NCI-H526 (cell line): Measurements from ENCODE around the gene C22orf23.
A peak's percentile ranks its signal among the peaks of the same experiment; 100 is the strongest.
"Not testable (repeated sequence)": the region's sequence is repeated elsewhere in the genome, so short reads cannot be mapped to it uniquely, and the experiment has no call there.

ENCODE experiments used
- DNase-seq, 2 experiments: peaks; one replicate each; lab custom pipeline; 2025; lab: John Stamatoyannopoulos, UW

The C22orf23 gene

GRCh38 chr22:37954686-37955085, 1.3 kb upstream of the C22orf23 start:
- DNase-seq: no peak

- no peak for DNase-seq
Measured at GRCh38 chr22:37953062-37953436, 352 bp downstream of the C22orf23 start.

GRCh38 chr22:37952629-37953028, 772 bp downstream of the C22orf23 start:
- not testable (repeated sequence) for DNase-seq

GRCh38 chr22:37951305-37951704, 2.1 kb downstream of the C22orf23 start:
- no peak for DNase-seq

DNA sequence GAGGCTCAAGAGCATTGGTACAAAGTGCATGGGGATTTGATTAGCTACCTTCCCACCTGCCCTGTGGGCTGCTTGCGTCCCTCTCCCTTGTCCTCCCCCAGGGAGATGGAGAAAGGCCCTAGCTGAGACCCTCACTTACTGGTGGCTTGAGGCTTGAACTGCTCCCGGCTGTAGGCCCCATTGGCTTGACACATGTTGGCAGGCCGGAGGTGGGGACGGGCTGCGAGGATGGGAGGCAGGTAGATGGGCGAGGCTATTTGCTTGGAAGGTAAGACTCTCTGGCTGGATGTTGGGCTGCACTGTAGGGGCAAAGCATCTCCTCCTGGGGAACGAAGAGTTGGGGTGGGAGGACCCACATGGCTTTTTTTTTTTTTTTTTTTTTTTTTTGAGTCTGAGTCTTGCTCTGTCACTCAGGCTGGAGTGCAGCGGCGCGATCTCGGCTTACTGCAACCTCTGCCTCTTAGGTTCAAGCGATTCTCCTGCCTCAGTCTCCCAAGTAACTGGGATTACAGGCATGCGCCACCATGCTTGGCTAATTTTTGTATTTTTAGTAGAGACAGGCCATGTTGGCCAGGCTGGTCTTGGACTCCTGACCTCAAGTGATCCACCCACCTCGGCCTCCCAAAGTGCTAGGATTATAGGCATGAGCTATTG, 6.1 kb downstream of the C22orf23 start:
- DNase-seq: not testable (repeated sequence)

DNA sequence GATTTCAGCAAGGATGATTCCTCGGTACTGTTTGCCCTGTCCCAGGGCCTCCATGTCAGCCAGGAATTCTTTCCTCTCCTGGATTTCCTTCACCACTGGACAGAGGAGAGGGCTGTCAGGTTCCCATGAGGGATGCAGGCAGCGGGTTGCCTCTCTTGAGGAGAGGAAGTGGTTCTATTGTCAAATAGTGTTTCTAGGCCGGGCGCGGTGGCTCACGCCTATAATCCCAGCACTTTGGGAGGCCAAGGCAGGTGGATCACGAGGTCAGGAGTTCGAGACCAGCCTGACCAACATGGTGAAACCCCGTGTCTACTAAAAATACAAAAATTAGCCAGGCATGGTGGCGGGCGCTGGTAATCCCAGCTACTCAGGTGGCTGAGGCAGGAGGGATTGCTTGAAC, 9.0 kb downstream of the C22orf23 start:
- DNase-seq: not testable (repeated sequence)

DNA sequence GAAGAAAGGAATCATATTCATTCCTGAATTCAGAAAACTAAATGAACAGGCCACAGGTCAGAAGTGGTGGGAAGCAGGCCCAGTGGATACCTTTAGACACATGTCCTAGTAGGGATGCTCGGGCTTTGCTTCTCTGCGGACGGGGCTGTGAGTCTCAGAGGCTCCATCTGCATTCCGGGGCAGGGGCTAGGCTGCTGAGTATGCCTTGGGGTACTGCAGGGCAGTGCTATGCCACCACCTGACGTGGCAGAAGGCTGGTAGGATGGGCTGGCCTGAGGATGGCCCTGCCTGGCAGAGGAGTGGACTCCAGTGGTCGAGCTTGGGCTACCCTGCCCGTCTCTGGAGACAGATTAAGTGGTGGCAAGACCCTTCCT, 9.6 kb downstream of the C22orf23 start:
- DNase-seq: no peak

DNA sequence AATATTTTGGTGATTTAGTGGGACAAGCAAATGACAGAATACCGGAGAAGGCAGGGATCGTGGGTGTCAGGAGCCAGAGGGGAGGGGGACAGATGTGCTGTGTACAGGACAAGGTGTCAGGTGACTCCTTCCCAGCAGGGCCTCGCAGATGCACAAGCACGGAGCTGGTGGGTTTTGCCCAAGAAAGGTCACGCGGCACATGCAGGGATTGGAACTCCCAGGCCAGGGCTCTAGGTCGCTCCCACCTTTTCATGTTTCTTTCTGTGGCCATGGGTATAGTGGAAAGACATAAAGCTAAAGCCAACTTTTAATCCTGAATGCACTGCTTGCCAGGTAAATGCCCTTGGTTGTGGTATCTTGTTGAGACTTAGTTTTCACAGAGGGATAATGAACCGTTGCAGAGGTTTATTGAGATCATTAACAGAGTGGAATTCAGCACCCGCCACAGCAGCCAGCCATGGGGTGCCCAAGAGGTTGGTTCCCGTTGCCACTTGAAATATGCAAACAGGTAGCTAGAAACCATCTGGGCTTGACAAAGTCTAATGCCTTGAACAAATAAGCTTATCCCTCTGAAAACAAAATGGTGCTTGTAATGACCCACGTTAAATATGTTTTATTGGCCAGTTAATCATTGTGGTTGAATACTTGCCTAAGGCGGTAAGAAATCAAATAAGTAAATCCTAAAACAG, 10.1 kb downstream of the C22orf23 start:
- no peak for DNase-seq

- DNase-seq: no peak
Measured at GRCh38 chr22:37942133-37942532, 11.3 kb downstream of the C22orf23 start.

DNA sequence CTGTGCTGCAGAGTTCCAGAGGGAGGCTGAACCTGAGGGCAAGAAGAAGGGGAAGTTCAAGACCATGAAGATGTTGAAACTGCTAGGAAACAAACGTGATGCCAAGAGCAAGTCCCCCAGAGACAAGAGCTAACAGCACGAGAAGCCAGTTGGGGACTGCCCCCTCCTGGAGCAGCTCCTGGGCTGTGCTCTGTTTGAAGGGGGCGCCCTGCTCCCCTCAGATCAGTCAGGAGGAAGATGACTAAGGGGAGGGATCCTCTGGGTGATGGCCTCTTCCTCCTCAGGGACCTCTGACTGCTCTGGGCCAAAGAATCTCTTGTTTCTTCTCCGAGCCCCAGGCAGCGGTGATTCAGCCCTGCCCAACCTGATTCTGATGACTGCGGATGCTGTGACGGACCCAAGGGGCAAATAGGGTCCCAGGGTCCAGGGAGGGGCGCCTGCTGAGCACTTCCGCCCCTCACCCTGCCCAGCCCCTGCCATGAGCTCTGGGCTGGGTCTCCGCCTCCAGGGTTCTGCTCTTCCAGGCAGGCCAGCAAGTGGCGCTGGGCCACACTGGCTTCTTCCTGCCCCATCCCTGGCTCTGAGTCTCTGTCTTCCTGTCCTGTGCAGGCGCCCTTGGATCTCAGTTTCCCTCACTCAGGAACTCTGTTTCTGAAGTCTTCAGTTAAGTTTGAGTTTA, 12.6 kb downstream of the C22orf23 start:
- DNase-seq: no peak

GRCh38 chr22:37933711-37934376, 19.6 kb downstream of the C22orf23 start:
- peak; percentile 58 to 84 for DNase-seq

- DNase-seq: no peak
Measured at GRCh38 chr22:37932821-37933578, 20.4 kb downstream of the C22orf23 start.

DNA sequence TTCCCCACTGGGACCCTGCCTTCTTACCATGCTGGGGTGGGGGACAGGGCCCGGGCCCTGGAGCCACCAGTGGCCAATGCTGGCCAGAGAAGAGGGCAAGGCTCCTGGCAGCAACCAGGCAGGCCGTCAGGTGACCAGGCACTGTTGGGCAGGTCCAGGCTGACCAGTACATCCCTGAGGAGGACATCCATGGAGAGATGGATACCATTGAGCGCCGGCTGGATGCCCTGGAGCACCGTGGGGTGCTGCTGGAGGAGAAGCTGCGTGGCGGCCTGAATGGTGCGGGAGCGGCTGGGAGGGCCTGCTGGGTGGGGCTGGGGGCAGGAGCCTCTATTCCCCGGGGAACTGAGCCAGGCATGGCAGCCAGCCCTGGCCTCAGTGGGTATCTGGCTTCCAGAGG, 21.0 kb downstream of the C22orf23 start:
- DNase-seq: no peak

DNA sequence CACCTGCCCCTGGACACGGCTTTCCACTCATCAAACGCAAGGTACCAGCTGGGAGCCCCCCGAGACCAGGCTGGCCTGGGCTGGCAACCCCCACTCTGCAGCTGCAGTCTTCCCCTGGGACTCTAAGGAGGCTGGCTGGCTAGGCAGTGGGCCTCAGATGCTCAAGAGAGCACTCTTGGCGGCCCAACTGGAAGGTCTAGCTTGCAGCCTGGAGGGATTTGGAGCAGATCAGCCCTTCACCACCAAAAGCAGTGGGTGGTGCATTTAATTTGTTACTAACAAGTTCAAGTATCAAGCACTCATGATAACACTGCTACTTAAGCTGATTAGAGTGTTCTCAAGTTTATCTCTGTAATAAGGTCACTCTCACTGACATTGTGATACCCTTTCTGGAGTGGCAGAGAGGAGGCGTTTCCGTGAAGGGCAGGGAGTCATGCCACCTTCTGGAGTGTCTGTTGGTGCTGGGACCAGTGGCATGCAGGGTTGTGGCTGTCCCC, 21.5 kb downstream of the C22orf23 start:
- DNase-seq: no peak

DNA sequence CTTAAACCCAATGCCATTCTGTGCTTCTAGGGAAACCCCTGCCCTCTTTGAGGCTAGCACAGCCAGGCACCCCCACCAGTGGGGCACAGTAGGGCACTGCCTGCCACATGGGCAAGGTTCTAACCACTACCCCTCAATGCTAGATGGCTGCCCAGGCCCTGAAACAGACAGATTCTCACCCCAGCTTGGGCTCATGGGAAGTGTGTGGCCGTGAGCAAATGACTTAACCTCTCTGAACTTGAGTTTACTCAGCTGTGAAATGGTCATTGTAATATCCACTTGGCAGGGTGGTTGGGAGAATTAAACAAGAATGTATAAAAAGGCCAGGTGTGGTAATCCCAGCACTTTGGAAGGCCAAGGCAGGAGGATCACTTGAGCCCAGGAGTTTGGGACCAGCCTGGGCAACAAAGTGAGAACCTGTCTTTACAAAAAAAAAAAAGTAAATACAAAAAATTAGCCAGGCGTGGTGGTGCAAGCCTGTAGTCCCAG, 22.4 kb downstream of the C22orf23 start:
- DNase-seq: no peak

DNA sequence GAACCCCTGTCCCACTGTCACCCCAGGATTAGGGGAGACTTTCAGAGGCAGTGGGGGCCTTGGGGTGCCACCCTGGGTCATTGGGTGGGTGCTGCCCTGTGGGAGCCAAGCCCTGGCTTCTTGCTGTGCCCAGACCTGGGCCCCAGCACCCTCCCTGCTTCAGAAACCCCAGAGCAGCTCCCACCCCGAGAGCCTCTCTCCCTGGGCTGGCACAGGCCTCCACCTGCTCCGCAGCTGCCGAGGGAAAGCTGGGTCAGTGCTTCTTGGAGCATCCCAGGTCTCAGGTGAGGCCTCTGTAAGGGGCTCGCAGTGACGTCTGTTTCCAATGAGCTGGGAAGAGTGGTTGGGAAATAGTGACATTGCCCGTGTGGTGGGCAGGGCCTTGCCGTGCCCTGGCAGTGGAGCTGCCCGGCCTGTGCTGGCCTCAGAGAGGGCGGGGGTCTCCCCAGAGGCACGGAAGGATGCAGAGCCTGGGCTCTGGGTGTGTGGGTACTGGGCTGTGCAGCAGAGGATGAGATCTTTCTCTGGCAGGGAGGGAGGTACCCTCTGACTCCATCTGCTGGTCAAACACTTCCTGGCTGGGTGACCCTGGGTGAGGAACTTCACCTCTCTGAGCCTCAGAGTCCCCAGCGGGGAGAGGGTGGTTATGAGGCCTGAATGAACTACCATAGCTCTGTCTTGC, 23.0 kb downstream of the C22orf23 start:
- no peak for DNase-seq

GRCh38 chr22:37929390-37929789, 24.0 kb downstream of the C22orf23 start:
- no peak for DNase-seq

GRCh38 chr22:37927637-37927936, 25.8 kb downstream of the C22orf23 start:
- no peak for DNase-seq

- DNase-seq: no peak
Measured at GRCh38 chr22:37926771-37927636, 26.4 kb downstream of the C22orf23 start.

- DNase-seq: no peak
Measured at GRCh38 chr22:37926358-37926757, 27.0 kb downstream of the C22orf23 start.
